AG04450 (cell line): ENCODE measurements around the gene CDK11A. TPM values are rescaled to one million over a fixed set of nuclear protein-coding genes. Genes with fewer than 3 reads are reported as not detected.
"Not testable (repeated sequence)": the region's sequence is repeated elsewhere in the genome, so short reads cannot be mapped to it uniquely, and the experiment has no call there.

ENCODE experiments used
- CTCF ChIA-PET: fragments of 300-600, 350-600 bp; formaldehyde crosslinking; extraction: SDS; loops from one replicate; lab custom pipeline; 2022; ENCODE audit warnings: antibody characterized with exemption, inconsistent platforms; lab: Charles Lee
- POLR2A ChIA-PET: fragments of 350-600 bp; formaldehyde crosslinking; extraction: SDS; loops from one replicate; lab custom pipeline; 2021; ENCODE audit warnings: antibody characterized with exemption, inconsistent platforms; lab: Yijun Ruan, JAX
- DNase-seq: peaks from one replicate; pipeline ENCODE4 v3.0.0-alpha.2; 2011; ENCODE audit warnings: low read depth, low spot score
- H3K27ac ChIP-seq: one replicate; pipeline ENCODE4 v1.5.1; 2012; ENCODE audit warnings: low read depth, low read length, control low read depth
- H3K27me3 ChIP-seq: one replicate; pipeline ENCODE4 v1.6.0; 2012; ENCODE audit warnings: low read length; ENCODE audit not compliant: control insufficient read depth, insufficient read depth
- H3K4me3 ChIP-seq: 2 replicates; pipeline ENCODE4 v1.5.1; 2011; ENCODE audit warnings: mild to moderate bottlenecking, low read depth, low read length, control low read depth
- H3K9me3 ChIP-seq: 2 replicates; pipeline ENCODE4 v1.5.1; 2012; ENCODE audit warnings: low read length; ENCODE audit not compliant: control insufficient read depth, insufficient read depth
- CTCF ChIP-seq: IDR thresholded peaks from 2 replicates; pipeline ENCODE4 v1.5.1; 2011; ENCODE audit warnings: low read depth, low read length, control low read depth, inconsistent platforms
- polyA plus RNA-seq: library from polyadenylated mRNA; depleted of rRNA; stranded (reverse); fragments of >200 nt; gene quantifications from 2 replicates; pipeline ENCODE4 v1.2.3, GENCODE V29; 2011

Gene CDK11A
- polyA plus RNA-seq, 1 experiment, result 6.0 TPM

- ChIA-PET POLR2A (no interaction called here), CTCF (no interaction called here)
- H3K4me3 ChIP-seq, result no peak overlapping the region
- DNase-seq, result no peak
- H3K27ac ChIP-seq, result no peak overlapping the region
- no peak for TF ChIP-seq CTCF
- no peaks in the 10 kb centered on the region; the same call in 1 of the 2 replicates for H3K9me3 ChIP-seq
- H3K27me3 ChIP-seq, result no peaks in the 10 kb centered on the region
Observed at GRCh38 chr1:1748686-1749321, 24.6 kb upstream of the CDK11A start.

GRCh38 chr1:1746566-1746909 is 22.4 kb upstream of the CDK11A start:
- peak overlapping the region; percentile 39 for H3K27ac ChIP-seq
- DNase-seq, POLR2A ChIA-PET, H3K27me3 ChIP-seq, H3K4me3 ChIP-seq, CTCF ChIA-PET, H3K9me3 ChIP-seq: not testable (repeated sequence)

GRCh38 chr1:1745651-1746565 is 21.8 kb upstream of the CDK11A start:
- H3K9me3 ChIP-seq, CTCF ChIA-PET, POLR2A ChIA-PET, H3K27me3 ChIP-seq: not testable (repeated sequence)
- DNase-seq, result peak; percentile 49
- Histone ChIP-seq H3K4me3 (peak overlapping the region; percentile 58), H3K27ac (peak overlapping the region; percentile 89)

- POLR2A ChIA-PET, H3K27me3 ChIP-seq, H3K9me3 ChIP-seq, DNase-seq, H3K27ac ChIP-seq, H3K4me3 ChIP-seq, CTCF ChIA-PET: not testable (repeated sequence)
Observed at GRCh38 chr1:1742529-1742928, 18.4 kb upstream of the CDK11A start.

- POLR2A ChIA-PET, H3K4me3 ChIP-seq, H3K27me3 ChIP-seq, H3K9me3 ChIP-seq, CTCF ChIA-PET: not testable (repeated sequence)
- DNase-seq, result peak; percentile 94
- peak overlapping the region; percentile 65 for H3K27ac ChIP-seq
Observed at GRCh38 chr1:1741013-1741412, 16.9 kb upstream of the CDK11A start.

- DNase-seq, POLR2A ChIA-PET, CTCF ChIA-PET: not testable (repeated sequence)
Observed at GRCh38 chr1:1738799-1739337, 14.7 kb upstream of the CDK11A start.

GRCh38 chr1:1737675-1738590 is 13.8 kb upstream of the CDK11A start:
- CTCF ChIA-PET, result not testable (repeated sequence)

More at GRCh38 chr1:1738799-1739337, 14.7 kb upstream of the CDK11A start:
- H3K27ac ChIP-seq, H3K4me3 ChIP-seq, H3K27me3 ChIP-seq, H3K9me3 ChIP-seq: not testable (repeated sequence)

More at GRCh38 chr1:1737675-1738590, 13.8 kb upstream of the CDK11A start:
- DNase-seq, POLR2A ChIA-PET, H3K27ac ChIP-seq, H3K27me3 ChIP-seq, H3K9me3 ChIP-seq, H3K4me3 ChIP-seq: not testable (repeated sequence)
